OCI-LY3 (cell line): Measurements from ENCODE around the gene F5.

ENCODE experiments used
- EZH2phosphoT487 ChIP-seq: fragments of 200-600 bp; shearing (Covaris generic); IDR thresholded peaks from 2 replicates; pipeline ENCODE4 v1.6.1; 2018; ENCODE audit warnings: antibody characterized with exemption, mixed run types, low read depth
- TF ChIP-seq, protein P1 (sequence below): fragments of 200-600, 300-600 bp; sonication (generic); IDR thresholded peaks from 2 replicates; pipeline ENCODE4 v1.5.1; 2014; ENCODE audit warnings: antibody characterized with exemption, low read length, low read depth

GRCh38 chr1:169528215-169529067 is 57.8 kb downstream of the F5 start:
- TF ChIP-seq, protein P1, sequence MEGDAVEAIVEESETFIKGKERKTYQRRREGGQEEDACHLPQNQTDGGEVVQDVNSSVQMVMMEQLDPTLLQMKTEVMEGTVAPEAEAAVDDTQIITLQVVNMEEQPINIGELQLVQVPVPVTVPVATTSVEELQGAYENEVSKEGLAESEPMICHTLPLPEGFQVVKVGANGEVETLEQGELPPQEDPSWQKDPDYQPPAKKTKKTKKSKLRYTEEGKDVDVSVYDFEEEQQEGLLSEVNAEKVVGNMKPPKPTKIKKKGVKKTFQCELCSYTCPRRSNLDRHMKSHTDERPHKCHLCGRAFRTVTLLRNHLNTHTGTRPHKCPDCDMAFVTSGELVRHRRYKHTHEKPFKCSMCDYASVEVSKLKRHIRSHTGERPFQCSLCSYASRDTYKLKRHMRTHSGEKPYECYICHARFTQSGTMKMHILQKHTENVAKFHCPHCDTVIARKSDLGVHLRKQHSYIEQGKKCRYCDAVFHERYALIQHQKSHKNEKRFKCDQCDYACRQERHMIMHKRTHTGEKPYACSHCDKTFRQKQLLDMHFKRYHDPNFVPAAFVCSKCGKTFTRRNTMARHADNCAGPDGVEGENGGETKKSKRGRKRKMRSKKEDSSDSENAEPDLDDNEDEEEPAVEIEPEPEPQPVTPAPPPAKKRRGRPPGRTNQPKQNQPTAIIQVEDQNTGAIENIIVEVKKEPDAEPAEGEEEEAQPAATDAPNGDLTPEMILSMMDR, result no peak
- no peak for TF ChIP-seq EZH2phosphoT487
